T-helper 1 cell treated with Interleukin-12 subunit alpha and Interleukin-12 subunit beta and Interleukin-4 antibody, amounts not matched to agents 30 μg/mL and 1 μg/mL, for 36 hours (primary cell): Measurements from ENCODE around the gene B3GLCT.
A peak's percentile ranks its signal among the peaks of the same experiment; 100 is the strongest.

Source experiments
- H3K27ac Mint-ChIP-seq: one replicate; pipeline ENCODE4 v1.8.0; 2021; ENCODE audit warnings: mild to moderate bottlenecking, mixed read lengths
- H3K27me3 Mint-ChIP-seq: one replicate; pipeline ENCODE4 v1.8.0; 2021; ENCODE audit warnings: low read depth, mixed read lengths
- H3K36me3 Mint-ChIP-seq: one replicate; pipeline ENCODE4 v1.8.0; 2021; ENCODE audit warnings: low read depth, mixed read lengths
- H3K4me1 Mint-ChIP-seq: one replicate; pipeline ENCODE4 v1.8.0; 2021; ENCODE audit warnings: low read depth, mixed read lengths
- H3K4me3 Mint-ChIP-seq: one replicate; pipeline ENCODE4 v1.8.0; 2021; ENCODE audit warnings: mild to moderate bottlenecking, moderate library complexity, mixed read lengths
- H3K9me3 Mint-ChIP-seq: one replicate; pipeline ENCODE4 v1.8.0; 2021; ENCODE audit warnings: mixed read lengths

The B3GLCT gene

GRCh38 chr13:31199849-31200636, at the start of gene B3GLCT:
Gene B3GLCT (plus strand): TSS chr13:31199975. CDS start chr13:31200085, 110 bp downstream.
- H3K4me1 Mint-ChIP-seq: peaks cover 19% of the 10 kb centered on the region
- peaks cover 7% of the 10 kb centered on the region for H3K27me3 Mint-ChIP-seq
- H3K4me3 Mint-ChIP-seq: peak within 1 kb of the TSS; percentile 81
- H3K36me3 Mint-ChIP-seq: no peaks in the 10 kb centered on the region
- H3K27ac Mint-ChIP-seq: peak within 1 kb of the TSS; percentile 89
- H3K9me3 Mint-ChIP-seq: no peaks in the 10 kb centered on the region

DNA sequence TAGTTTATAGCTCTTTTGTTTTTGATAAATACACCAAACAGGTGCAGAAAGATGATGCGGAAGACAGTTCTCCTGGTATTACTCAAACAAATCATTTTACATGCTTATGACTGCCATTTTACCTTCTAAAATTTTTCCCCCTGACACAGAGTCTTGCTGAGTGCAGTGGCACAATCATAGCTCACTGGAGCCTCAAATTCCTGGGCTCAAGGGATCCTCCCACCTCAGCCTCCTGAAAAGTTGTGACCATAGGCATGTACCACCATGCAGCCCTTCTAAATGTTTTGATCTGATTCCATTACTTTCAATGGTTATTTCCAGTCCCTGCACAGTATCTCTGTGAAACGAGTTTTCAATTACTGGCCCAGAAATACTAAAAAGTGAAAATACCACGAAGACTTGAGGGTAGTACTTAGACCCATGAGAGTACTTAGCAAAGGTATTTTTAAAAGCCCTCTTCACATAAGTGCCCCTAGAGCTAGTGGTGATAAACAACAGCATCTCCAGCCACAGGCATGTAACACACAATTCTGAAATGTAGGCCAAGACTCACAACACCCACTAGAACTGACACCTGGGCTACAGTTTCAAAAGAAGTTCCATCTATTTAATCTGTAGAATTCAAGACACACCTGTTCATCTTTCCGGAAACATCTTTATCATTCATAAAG, 49.3 kb upstream of the B3GLCT start:
- no peak overlapping the region for H3K27ac Mint-ChIP-seq
- no peaks in the 10 kb centered on the region for H3K27me3 Mint-ChIP-seq
- H3K36me3 Mint-ChIP-seq: peaks cover 70% of the 10 kb centered on the region
- peaks cover 26% of the 10 kb centered on the region for H3K4me1 Mint-ChIP-seq
- H3K4me3 Mint-ChIP-seq: no peak overlapping the region
- H3K9me3 Mint-ChIP-seq: no peaks in the 10 kb centered on the region

GRCh38 chr13:31151837-31152236, 47.9 kb upstream of the B3GLCT start:
- Mint-ChIP-seq H3K36me3 (peaks cover 60% of the 10 kb centered on the region), H3K9me3 (no peaks in the 10 kb centered on the region), H3K4me3 (no peak overlapping the region), H3K27me3 (no peaks in the 10 kb centered on the region), H3K4me1 (peaks cover 27% of the 10 kb centered on the region), H3K27ac (no peak overlapping the region)

DNA sequence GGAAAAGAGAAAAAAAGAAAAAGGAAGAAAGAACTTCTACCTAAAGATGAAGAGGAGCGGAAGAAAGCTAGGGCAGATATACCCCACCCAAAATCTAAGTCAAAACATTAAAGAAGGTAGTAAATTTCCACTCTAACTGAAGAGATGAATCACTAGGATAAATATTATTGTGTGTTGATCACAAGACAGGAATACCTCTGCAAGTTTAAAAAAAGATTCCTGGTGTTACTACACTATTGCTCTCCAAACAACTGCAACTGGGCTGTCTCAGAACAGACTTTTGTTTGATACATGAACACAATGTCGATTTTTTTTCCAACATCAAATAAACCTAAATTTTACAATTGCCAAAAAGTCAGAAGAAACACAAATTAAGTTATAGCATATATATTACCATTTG, 44.8 kb upstream of the B3GLCT start:
- Mint-ChIP-seq H3K36me3 (peaks cover 55% of the 10 kb centered on the region), H3K9me3 (no peaks in the 10 kb centered on the region), H3K4me1 (peaks cover 36% of the 10 kb centered on the region), H3K27ac (no peak overlapping the region), H3K27me3 (no peaks in the 10 kb centered on the region), H3K4me3 (no peak overlapping the region)

GRCh38 chr13:31159306-31159705, 40.5 kb upstream of the B3GLCT start:
- H3K4me3 Mint-ChIP-seq: peak overlapping the region; percentile 94
- H3K9me3 Mint-ChIP-seq: no peaks in the 10 kb centered on the region
- peak overlapping the region; percentile 64 for H3K27ac Mint-ChIP-seq
- peaks cover 26% of the 10 kb centered on the region for H3K36me3 Mint-ChIP-seq
- no peaks in the 10 kb centered on the region for H3K27me3 Mint-ChIP-seq
- H3K4me1 Mint-ChIP-seq: peaks cover 44% of the 10 kb centered on the region

DNA sequence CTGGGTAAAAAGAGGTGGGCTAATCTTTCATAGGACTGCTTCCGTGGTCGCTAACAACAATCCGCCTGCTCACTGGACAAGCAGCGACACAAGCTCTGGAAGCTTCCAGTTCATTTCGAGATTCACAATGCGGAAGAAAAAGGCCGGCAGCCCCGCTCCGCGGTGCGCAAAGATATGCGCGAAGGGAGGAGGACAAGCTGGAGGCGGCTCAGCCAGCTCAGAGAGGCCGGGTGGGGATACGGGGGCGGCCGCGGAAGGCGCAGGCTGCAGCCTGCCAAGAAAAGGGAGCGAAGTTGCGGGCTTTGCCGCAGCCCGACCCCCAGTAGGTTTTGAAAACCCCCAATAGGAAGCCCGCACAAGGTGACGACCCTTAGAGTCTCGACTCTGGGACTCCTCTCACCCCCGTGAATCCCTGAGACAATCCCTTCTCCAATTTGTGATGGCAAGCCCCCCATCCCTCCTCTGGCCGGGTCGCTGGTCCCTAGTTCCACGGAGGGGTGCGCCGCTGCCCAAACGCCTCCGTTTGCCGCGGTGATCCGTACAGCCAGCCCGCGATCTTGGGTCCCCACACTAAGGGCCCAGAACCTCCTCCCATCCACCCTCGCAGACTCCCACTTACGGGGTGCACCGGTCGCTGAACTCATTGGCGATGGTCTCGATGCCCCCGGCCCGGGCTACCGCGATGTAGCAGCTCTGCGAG, 38.8 kb upstream of the B3GLCT start:
- Mint-ChIP-seq H3K36me3 (peaks cover 19% of the 10 kb centered on the region), H3K4me1 (peaks cover 36% of the 10 kb centered on the region), H3K9me3 (no peaks in the 10 kb centered on the region), H3K27ac (peak overlapping the region; percentile 99), H3K27me3 (no peaks in the 10 kb centered on the region), H3K4me3 (peak overlapping the region; percentile 94)

- no peaks in the 10 kb centered on the region for H3K9me3 Mint-ChIP-seq
- H3K27ac Mint-ChIP-seq: peak within 1 kb of the TSS; percentile 99
- no peaks in the 10 kb centered on the region for H3K27me3 Mint-ChIP-seq
- peaks cover 19% of the 10 kb centered on the region for H3K36me3 Mint-ChIP-seq
- peak within 1 kb of the TSS; percentile 94 for H3K4me3 Mint-ChIP-seq
- peaks cover 36% of the 10 kb centered on the region for H3K4me1 Mint-ChIP-seq
These were observed 38.1 kb upstream of the B3GLCT start, which contains the start of gene HSPH1 for GRCh38 chr13:31161557-31162150. Gene HSPH1 (minus strand): TSS chr13:31161904. CDS start chr13:31161582, 322 bp downstream.

DNA sequence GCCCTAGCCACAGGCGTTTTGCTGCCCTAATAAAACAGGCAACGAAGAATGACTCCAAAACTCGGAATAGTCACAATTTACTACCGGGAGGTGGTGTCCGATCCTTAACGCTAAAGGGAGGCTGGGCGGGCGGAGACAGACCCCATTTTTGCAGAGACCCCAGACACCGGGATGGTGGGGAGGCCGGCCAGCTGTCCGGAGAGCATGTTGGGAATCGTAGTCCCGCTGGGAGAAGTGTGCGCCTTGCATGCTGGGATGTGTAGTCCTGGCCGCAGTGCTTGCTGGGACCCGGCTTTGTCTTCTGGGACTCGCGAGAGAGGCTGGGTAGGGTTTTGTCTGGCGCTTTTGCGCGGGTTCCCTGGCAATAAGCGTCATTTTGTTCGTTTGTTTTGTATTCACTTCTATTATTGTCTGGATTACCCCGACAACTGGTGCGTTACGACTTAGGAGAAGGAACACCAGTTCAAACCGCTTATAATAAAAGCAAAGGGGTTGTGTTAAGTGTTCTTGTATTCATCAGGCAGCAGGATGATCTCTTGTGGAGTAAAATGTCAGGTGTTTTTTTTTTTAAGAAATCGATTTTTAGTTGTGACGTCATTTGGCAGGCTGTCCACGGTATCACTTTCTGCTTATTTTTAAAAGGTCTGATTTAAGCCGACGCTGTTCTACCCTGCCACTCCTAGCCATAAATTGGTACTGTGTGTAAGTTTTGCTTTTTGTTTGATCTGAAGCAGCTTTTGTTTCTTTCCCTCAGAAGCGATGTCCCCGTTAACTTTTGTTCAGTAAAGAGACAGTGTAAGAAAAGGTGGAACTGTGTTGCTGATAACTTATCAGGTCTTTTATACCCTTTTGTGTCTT, 37.4 kb upstream of the B3GLCT start:
- Mint-ChIP-seq H3K27ac (peak overlapping the region; percentile 99), H3K36me3 (peaks cover 17% of the 10 kb centered on the region), H3K4me1 (peaks cover 38% of the 10 kb centered on the region), H3K27me3 (no peaks in the 10 kb centered on the region), H3K9me3 (no peaks in the 10 kb centered on the region), H3K4me3 (peak overlapping the region; percentile 94)

GRCh38 chr13:31166591-31166990, 33.2 kb upstream of the B3GLCT start:
- H3K36me3 Mint-ChIP-seq: no peaks in the 10 kb centered on the region
- H3K9me3 Mint-ChIP-seq: no peaks in the 10 kb centered on the region
- no peaks in the 10 kb centered on the region for H3K27me3 Mint-ChIP-seq
- peaks cover 31% of the 10 kb centered on the region for H3K4me1 Mint-ChIP-seq
- H3K4me3 Mint-ChIP-seq: no peak overlapping the region
- no peak overlapping the region for H3K27ac Mint-ChIP-seq

DNA sequence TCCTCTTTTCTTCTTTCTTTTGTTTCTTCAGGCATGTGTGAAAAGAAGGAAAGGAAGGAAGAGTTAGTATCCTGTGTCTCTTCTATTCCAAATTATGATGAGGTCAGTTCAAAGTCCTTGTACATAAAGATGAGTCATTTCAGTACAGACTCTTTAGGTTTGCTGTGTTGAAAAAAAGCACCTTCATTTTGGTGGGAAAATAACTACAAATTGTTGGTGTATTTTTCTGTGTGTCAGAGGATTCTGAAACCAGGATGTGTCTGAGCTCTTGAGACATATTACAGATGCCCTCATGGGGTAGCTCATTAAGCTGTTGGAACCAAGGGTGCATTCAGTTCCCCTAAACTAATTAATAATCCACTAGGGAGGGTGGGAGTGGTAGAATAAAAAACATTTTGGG, 32.3 kb upstream of the B3GLCT start:
- peaks cover 31% of the 10 kb centered on the region for H3K4me1 Mint-ChIP-seq
- no peak overlapping the region for H3K27ac Mint-ChIP-seq
- H3K9me3 Mint-ChIP-seq: no peaks in the 10 kb centered on the region
- no peaks in the 10 kb centered on the region for H3K36me3 Mint-ChIP-seq
- peaks cover 2% of the 10 kb centered on the region for H3K27me3 Mint-ChIP-seq
- H3K4me3 Mint-ChIP-seq: no peak overlapping the region

DNA sequence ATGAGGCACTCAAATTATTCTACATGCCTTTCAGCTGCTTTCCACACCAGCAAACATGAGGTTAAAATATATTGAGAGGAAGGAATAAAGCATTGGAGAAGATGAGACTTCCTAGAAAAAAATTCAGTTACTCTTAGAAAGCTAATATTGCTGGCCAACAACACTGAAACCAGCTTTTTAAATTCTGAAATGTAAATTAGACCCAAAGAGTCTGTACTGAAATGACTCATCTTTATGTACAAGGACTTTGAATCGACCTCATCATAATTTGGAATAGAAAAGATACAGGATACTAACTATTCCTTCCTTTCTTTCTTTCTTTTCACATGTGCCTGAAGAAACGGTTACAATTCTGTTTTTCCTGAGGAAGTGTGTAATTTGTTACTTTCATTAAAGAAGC, 31.6 kb upstream of the B3GLCT start:
- Mint-ChIP-seq H3K9me3 (no peaks in the 10 kb centered on the region), H3K4me1 (peaks cover 25% of the 10 kb centered on the region), H3K4me3 (no peak overlapping the region), H3K27me3 (peaks cover 8% of the 10 kb centered on the region), H3K27ac (no peak overlapping the region), H3K36me3 (no peaks in the 10 kb centered on the region)

GRCh38 chr13:31168736-31169135, 31.0 kb upstream of the B3GLCT start:
- H3K4me1 Mint-ChIP-seq: peaks cover 22% of the 10 kb centered on the region

DNA sequence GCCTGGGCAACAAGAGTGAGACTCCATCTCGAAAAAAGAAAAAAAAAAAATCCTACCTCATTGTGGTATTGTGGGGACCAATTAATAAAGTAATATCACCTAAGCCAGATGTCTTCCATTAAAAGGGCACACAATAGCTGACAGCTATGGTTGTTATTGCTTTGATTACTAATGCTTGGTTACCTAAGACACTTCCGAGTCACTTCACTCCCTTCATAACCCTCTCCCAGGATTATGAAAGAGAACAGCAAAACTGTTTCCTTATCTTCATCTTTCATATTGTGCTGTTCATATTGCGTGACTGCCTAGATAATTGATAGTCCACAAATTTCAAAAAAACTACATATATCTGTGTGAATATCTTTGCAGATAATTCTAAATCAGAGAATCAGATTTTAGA, 27.8 kb upstream of the B3GLCT start:
- Mint-ChIP-seq H3K27me3 (peaks cover 10% of the 10 kb centered on the region), H3K4me3 (no peak overlapping the region), H3K4me1 (peaks cover 22% of the 10 kb centered on the region), H3K36me3 (no peaks in the 10 kb centered on the region), H3K27ac (no peak overlapping the region), H3K9me3 (peaks cover under 1% of the 10 kb centered on the region)

More at GRCh38 chr13:31168736-31169135, 31.0 kb upstream of the B3GLCT start:
- Mint-ChIP-seq H3K9me3 (no peaks in the 10 kb centered on the region), H3K4me3 (no peak overlapping the region), H3K27me3 (peaks cover 10% of the 10 kb centered on the region), H3K27ac (no peak overlapping the region), H3K36me3 (no peaks in the 10 kb centered on the region)
